Stimulated activated CD8-positive, alpha-beta memory T cell treated with anti-CD3 and anti-CD28 coated beads, Interleukin-15, amount 100 ng/mL, for 24 hours (primary cell): ENCODE measurements around the gene FOXP1.

Experiments
- DNase-seq: peaks from one replicate; pipeline ENCODE4 v3.0.0-alpha.2; 2020; ENCODE audit warnings: low read depth

FOXP1 gene

GRCh38 chr3:71101014-71101413, 482.5 kb downstream of the FOXP1 start:
- DNase-seq, result no peak

DNA sequence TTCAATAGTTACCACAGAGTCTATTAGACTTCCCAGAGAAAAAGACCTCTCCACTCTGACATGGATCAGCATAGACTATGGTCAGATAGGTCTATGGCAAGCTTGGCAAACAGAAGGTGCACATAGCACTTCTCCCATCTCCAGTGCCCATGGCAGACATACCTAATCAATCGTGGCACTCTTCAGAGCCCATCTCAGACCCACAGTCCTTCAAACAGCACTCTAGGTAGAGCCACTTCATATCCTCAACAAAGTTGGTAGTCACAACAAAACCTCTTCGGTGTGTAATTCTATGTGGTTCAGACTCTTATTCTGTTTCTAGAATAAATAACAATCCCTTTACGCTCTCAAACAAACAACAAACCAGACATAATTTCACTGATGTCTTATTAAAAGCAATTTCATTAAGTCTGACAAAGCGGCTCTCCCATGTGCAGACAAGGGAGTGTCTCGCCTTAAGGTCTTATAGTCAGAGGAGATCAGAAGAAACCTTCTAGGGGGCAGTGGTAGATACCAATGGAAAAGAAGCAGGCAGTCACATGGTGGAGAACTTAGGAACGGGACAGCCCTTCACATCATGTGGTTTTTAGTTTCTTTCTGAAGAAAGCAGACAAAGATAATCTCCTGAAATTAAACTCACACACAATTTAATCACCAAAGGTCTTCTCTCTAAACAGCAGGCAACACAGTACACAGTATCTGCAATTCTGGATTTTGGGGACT, 483.4 kb downstream of the FOXP1 start:
- no peak for DNase-seq

DNA sequence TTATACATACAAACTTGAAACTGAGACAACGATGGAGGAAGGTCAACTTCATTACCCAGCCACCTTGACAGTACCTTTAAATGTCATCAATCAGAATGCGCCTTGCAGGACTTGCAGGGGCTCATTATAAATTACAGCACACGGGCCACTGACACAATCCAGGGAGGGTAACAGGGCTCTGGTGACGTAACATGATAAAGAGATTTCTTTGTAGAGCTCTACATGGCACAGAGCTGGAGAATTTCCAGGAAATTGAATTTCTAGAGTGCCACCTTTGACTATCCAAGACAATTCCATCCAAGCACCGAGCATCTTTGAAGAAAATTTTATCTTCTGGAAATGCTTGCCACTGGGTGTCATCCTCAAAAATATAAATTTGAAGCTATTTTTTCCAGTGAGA, 486.0 kb downstream of the FOXP1 start:
- no peak for DNase-seq

DNA sequence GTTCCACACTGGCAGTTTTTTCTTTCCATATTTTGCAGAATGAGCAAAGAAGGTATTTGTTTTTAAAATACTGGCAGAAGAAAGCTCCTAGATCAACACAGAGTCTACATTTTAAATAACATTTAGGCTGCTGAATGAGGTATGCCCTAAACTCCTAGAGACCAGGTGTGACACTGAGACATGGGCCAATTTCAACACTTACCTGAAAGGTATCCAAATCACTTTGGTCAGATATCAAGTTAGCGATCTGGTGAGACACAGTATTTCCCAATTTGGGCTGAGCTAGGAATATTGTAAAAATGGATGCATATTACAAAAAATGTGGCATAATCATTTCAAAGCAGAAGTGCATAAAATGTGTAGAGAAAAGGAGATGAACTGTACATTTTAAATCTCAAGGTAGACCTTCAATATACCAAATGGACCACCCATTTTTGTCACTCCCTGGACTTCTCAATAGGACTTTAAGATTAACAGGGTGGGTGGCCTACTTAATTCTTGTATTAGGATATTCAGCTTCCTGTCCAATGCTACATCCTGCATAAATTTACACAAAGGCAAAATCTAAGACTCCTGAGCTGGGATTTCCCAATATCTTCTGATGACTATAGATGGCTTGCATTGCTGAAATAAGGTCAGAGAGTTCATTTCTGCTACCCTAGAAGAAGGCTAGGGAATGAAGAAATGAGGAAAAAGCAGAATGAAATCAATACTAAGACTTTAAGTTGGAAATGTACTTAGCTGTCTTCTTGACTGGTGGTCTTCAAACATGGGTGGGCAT, 487.8 kb downstream of the FOXP1 start:
- no peak for DNase-seq

DNA sequence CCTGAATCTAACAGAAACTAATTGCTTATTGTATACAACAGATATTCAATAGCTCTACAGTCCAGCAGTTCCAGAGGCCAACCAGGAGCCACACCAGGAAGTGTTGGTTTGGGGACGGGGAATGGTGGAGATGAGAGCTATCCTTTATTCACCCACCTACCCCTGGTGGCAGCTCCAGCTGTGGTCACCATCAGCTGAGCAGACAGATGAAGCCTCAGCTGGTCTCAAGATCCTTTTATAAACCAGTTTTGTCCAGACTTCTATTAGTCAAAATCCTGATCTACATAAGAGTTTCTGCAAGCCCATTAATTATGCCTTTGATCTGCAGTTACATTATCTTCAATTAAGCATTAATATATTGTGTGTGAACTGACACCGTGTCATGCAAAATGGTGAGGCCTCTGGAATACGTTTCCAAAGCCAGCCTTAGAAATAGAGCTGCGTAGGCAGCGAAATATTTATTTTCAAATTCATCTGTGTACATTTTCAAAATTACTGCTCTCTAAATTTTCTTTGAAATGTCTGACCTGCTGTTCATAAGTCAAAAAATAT, 488.8 kb downstream of the FOXP1 start:
- no peak for DNase-seq

DNA sequence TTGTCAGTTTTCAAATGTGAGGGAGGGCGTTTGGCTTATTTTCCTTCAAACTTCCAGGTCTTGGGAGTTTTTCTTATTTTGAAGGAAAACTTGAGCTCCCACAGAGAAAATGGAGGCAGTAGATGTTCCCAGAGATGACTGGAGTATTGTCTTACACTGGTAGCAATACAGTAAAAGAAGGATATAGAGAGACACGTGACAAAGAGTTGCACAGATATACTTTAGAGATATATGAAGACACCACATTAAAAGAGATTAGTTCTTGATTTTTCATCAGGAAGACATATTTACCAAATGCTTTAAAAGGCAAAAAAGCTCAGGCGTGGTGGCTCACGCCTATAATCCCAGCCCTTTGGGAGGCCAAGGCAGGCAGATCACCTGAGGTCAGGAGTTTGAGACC, 490.9 kb downstream of the FOXP1 start:
- no peak for DNase-seq

DNA sequence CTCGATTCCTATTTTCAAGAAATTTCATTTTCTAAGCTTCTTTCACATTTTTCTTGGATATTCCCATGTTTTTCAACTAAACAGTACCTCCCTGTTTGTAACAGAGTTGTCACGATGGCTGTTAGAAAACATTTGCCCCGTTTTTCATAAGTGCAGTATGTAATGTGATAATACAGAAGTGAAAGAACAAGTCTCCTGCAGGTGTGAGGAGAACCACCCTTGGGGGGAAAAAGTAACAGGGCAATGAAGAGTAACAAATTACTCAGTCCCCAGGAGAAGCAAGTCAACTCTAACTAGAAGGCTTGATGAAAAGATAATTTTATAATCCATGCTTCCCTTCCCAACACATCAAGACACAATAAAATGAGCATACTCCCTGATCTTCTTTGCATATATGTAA, 493.3 kb downstream of the FOXP1 start:
- DNase-seq, result no peak

GRCh38 chr3:71089271-71089847, 494.2 kb downstream of the FOXP1 start:
- no peak for DNase-seq

GRCh38 chr3:71088742-71089141, 494.8 kb downstream of the FOXP1 start:
- no peak for DNase-seq

GRCh38 chr3:71088019-71088708, 495.4 kb downstream of the FOXP1 start:
- DNase-seq, result no peak

DNA sequence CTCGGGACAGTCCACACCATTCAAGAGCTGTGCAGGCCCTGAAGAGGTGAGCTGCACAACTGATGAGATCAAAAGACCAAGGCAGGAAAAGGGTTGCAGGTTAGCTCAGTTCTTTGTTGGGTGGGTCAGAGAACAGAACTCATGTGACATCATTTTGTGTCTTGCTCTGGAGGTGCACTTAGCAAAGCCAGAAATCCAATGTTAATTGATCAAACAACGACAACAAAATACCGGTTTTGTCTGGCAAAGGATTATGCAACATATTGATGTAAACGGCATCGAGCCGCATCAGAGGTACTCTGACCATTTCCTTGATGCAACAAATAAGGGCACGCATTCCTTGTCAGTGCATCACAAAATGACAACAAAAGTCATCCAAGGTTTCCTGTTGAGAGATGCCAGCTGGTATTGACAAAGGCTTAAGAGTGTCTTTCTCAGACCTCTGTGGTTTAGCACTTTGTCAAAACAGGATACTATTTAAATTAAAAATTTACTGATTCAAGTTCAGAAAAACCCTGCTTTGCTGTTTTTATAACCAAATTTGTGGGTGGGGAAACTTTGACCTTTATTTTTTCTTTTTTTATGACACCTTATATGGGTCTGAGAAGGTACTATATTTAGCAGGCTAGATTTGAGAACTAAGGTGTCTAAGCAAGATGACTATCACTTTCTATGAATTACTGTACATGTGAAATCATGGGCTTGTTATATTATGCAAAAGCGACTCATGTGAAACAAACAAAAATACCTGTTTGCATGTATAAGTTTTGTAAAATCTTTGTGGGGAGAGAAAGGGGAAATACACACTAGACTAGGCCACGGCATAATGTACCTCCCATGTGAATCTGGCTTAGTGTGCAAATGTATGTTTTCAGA, 496.1 kb downstream of the FOXP1 start:
- DNase-seq, result no peak

GRCh38 chr3:71086777-71087142, 496.8 kb downstream of the FOXP1 start:
- no peak for DNase-seq

GRCh38 chr3:71083726-71084131, 499.8 kb downstream of the FOXP1 start:
- no peak for DNase-seq

GRCh38 chr3:71082833-71083232, 500.7 kb downstream of the FOXP1 start:
- DNase-seq, result no peak

DNA sequence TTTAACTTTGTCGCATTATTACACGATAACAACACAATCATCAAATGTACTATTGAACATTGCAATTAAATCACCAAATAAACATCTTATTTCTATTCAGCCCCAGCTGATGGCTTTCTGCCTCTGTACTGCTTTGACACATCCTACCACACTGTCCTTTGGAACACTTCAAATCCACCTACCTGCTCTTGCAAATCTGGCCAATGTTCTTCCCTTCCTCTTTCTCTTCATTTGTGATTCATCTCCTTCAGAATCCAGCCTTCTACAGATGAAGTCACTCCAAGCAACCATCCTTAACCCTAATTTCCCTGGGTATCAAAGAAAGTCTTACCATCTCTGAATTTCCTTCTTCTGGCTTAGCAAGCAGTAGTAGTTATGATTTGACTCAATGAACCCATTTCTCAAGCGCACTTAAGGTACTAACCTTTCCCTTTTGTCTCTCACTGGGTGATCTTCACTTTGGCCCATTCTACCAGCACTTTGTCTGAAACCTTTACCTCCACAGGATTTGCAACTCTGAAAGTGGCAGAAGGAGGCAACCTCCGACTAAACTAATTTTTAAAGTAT, 502.9 kb downstream of the FOXP1 start:
- DNase-seq, result no peak

DNA sequence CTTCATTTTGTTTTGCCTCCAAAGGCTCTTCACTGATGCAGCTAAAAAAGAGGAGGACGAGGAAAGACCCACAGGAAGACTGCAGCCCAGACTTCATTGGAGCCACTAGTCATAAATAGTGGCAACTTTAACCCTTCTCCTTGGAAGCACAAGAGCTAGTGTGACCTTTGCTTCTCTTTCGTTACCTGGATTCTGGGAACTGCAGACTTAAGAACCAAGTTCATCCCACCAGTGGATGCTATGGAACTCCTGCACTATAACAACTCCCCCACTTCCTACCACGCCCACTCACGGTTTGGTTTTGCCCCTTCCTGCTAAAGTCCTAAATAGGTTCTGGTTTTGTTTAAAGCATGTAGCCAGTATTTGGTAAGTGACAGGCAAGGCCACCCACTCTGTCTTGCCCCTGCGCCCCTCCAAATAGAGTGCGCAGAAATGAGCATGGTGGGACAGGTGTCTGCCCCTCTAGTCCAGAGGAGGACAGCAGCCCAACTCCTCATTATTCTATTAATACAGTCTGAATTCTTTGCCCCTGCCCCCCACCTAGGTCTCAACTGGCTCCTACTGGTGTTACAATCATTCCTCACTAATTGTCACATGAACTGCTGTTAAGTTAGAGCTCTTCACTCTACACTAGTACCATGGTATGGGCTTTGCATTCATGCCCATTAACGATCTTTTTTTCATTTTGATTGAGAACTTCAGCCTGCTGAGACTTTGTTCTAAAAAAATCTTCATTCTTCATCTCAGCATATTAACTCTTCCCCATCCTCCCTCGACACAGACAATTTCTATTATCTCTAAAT, 504.6 kb downstream of the FOXP1 start:
- DNase-seq, result no peak

DNA sequence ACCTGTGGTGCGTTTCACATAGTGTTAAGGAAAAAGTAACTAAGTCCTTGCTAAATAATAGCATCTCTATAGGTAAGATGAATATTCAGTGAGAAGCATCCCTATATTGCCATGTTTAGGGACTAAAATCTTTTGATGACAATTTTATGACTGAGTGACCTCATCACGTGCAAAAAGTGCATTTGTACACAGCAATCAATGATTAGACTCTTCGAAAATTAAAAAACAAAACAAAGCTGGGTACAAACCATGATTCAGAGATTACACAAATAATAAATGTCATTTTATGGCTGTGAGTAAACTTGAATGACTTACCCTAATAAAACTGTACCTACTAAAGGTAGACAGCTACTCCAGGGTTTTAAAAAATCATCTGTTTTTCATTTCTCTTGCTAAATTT, 505.3 kb downstream of the FOXP1 start:
- DNase-seq, result no peak

- no peak for DNase-seq
These were observed 506.5 kb downstream of the FOXP1 start for GRCh38 chr3:71077070-71077469.

DNA sequence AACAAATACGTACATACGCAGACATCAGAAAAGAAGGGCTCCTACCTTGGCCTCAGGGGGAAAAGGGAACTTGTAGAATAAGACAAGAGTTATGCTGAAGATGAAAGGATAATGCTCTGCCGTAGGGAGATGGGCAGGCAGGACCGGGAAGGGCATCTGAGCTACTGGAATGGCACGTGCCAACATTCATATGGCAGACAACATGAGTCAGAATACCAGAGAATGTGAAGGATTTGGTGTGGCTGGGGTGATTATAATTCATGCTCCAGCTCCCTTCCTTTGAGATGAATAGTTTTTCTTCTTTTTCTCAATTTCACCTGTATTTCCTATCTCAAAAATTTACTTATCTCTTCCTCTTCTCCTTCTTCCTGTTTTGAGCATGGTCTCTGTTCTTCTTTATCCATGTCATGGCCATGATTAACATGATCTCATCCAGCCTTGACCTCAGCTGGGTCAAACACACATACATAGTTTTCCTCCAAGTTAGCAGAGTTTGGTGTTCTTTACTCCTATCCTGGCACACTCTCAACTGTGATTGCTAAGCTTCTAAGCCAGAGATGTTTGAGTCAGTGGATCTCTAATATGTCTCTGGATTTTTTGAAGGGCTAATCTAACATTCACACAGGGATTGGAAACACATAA, 507.0 kb downstream of the FOXP1 start:
- DNase-seq, result no peak

GRCh38 chr3:71075494-71075893, 508.0 kb downstream of the FOXP1 start:
- no peak for DNase-seq
